IMR-90 (cell line): ENCODE measurements around the gene SOBP. TPM values are rescaled to one million over a fixed set of nuclear protein-coding genes. Genes with fewer than 3 reads are reported as not detected.

Source experiments
- ATAC-seq: fragments of 200-7000 bp; cut with Tn5 transposase; 2 replicates; pipeline ENCODE4 v1.9.1; 2020; ENCODE audit warnings: low read depth, mild to moderate bottlenecking, moderate library complexity
- BruUV-seq: library from RNA; stranded (reverse); fragments of 400-500 nt; replicated peaks from 2 replicates; lab custom pipeline; 2021; lab: Mats Ljungman, UMichigan
- CTCF ChIA-PET: fragments of 300-600 bp; formaldehyde crosslinking; extraction: SDS; loops from one replicate; lab custom pipeline; 2021; ENCODE audit warnings: antibody characterized with exemption; lab: Yijun Ruan, JAX
- POLR2A ChIA-PET: fragments of 300-600 bp; sonication (Branson Sonifier 250); formaldehyde crosslinking; loops from one replicate; lab custom pipeline; 2022; ENCODE audit warnings: antibody characterized with exemption; ENCODE audit not compliant: unreplicated experiment; lab: Charles Lee
- DNase-seq: peaks from one replicate; pipeline ENCODE4 v3.0.0; 2013
- H2AFZ ChIP-seq: replicated peaks from 2 replicates; pipeline ENCODE3; 2013; ENCODE audit warnings: low read length, mild to moderate bottlenecking; ENCODE audit not compliant: poor library complexity
- H2AK5ac ChIP-seq: 2 replicates; pipeline ENCODE4 v1.6.1; 2013; ENCODE audit warnings: low read depth, low read length, inconsistent platforms
- H2AK9ac ChIP-seq: replicated peaks from 2 replicates; pipeline ENCODE3; 2013; ENCODE audit warnings: mild to moderate bottlenecking, low read depth, low read length, moderate library complexity; ENCODE audit not compliant: poor library complexity
- H2BK120ac ChIP-seq: 2 replicates; pipeline ENCODE4 v1.6.1; 2013; ENCODE audit warnings: low read depth, low read length, inconsistent platforms
- H2BK15ac ChIP-seq: 3 replicates; pipeline ENCODE4 v1.6.1; 2013; ENCODE audit warnings: low read depth, low read length, inconsistent platforms
- H2BK20ac ChIP-seq: 2 replicates; pipeline ENCODE4 v1.6.1; 2013; ENCODE audit warnings: low read depth, mild to moderate bottlenecking, inconsistent platforms, low read length, moderate library complexity
- H2BK5ac ChIP-seq: 2 replicates; pipeline ENCODE4 v1.6.1; 2013; ENCODE audit warnings: mild to moderate bottlenecking, low read depth, low read length, inconsistent platforms; ENCODE audit not compliant: poor library complexity, severe bottlenecking
- H3K14ac ChIP-seq: replicated peaks from 2 replicates; pipeline ENCODE4 v1.6.1; 2013; ENCODE audit warnings: low read depth, low read length, inconsistent platforms
- H3K18ac ChIP-seq: 2 replicates; pipeline ENCODE4 v1.6.1; 2013; ENCODE audit warnings: low read depth, low read length, control low read depth
- H3K23ac ChIP-seq: 2 replicates; pipeline ENCODE4 v1.6.1; 2013; ENCODE audit warnings: low read depth, low read length, inconsistent platforms
- H3K27ac ChIP-seq: 2 replicates; pipeline ENCODE4 v1.5.1; 2013; ENCODE audit warnings: mild to moderate bottlenecking, control low read depth, low read length; ENCODE audit not compliant: insufficient read depth
- H3K27me3 ChIP-seq: 2 replicates; pipeline ENCODE4 v1.6.1; 2013; ENCODE audit warnings: low read length; ENCODE audit not compliant: control insufficient read depth, insufficient read depth
- H3K36me3 ChIP-seq: 2 replicates; pipeline ENCODE4 v1.6.1; 2013; ENCODE audit warnings: low read length, mixed read lengths; ENCODE audit not compliant: control insufficient read depth, insufficient read depth
- H3K4ac ChIP-seq: 2 replicates; pipeline ENCODE4 v1.6.1; 2013; ENCODE audit warnings: low read depth, low read length, inconsistent platforms
- H3K4me1 ChIP-seq: 2 replicates; pipeline ENCODE4 v1.6.1; 2013; ENCODE audit warnings: low read length, mixed read lengths; ENCODE audit not compliant: control insufficient read depth, insufficient read depth
- H3K4me2 ChIP-seq: 2 replicates; pipeline ENCODE4 v1.6.1; 2013; ENCODE audit warnings: low read depth, mild to moderate bottlenecking, control low read depth, low read length, moderate library complexity
- H3K4me3 ChIP-seq: 2 replicates; pipeline ENCODE4 v1.5.1; 2013; ENCODE audit warnings: low read depth, mild to moderate bottlenecking, control low read depth, low read length, moderate library complexity; ENCODE audit not compliant: insufficient read depth
- H3K56ac ChIP-seq: 2 replicates; pipeline ENCODE4 v1.6.1; 2013; ENCODE audit warnings: low read length, inconsistent platforms; ENCODE audit not compliant: insufficient read depth; ENCODE audit errors: extremely low read depth
- H3K79me1 ChIP-seq, 2 experiments: 2 replicates each; pipeline ENCODE4 v1.6.1; 2013; ENCODE audit warnings: low read length in 2 of 2, inconsistent platforms in 1 of 2, low read depth in 1 of 2
- H3K9ac ChIP-seq: 2 replicates; pipeline ENCODE4 v1.6.1; 2013; ENCODE audit warnings: low read depth, low read length, control low read depth
- H3K9me1 ChIP-seq: 2 replicates; pipeline ENCODE4 v1.6.1; 2013; ENCODE audit warnings: low read length, inconsistent platforms; ENCODE audit not compliant: insufficient read depth
- H3K9me3 ChIP-seq: 2 replicates; pipeline ENCODE4 v1.6.1; 2013; ENCODE audit warnings: low read length; ENCODE audit not compliant: control insufficient read depth, insufficient read depth
- H4K20me1 ChIP-seq: 2 replicates; pipeline ENCODE4 v1.6.1; 2013; ENCODE audit warnings: low read length, inconsistent platforms; ENCODE audit not compliant: insufficient read depth
- H4K5ac ChIP-seq: 2 replicates; pipeline ENCODE4 v1.6.1; 2013; ENCODE audit warnings: mild to moderate bottlenecking, low read depth, low read length, control low read depth
- H4K8ac ChIP-seq, 2 experiments: 2 replicates each; pipeline ENCODE4 v1.6.1; 2013; ENCODE audit warnings: low read depth in 2 of 2, low read length in 2 of 2, control low read depth in 1 of 2, inconsistent platforms in 1 of 2
- H4K91ac ChIP-seq: 2 replicates; pipeline ENCODE4 v1.6.1; 2013; ENCODE audit warnings: low read depth, low read length, inconsistent platforms; ENCODE audit not compliant: insufficient read depth
- BHLHE40 ChIP-seq: fragments of 150-350 bp; IDR thresholded peaks from 2 replicates; pipeline ENCODE4 v1.6.1; 2016; ENCODE audit warnings: mild to moderate bottlenecking, low read depth, low read length
- CEBPB ChIP-seq: IDR thresholded peaks from 2 replicates; pipeline ENCODE4 v1.6.1; 2012; ENCODE audit warnings: low read depth, low read length, improper control_type of control experiment
- CHD1 ChIP-seq: IDR thresholded peaks from 2 replicates; pipeline ENCODE4 v1.6.1; 2012; ENCODE audit warnings: low read depth, low read length, improper control_type of control experiment
- CTCF ChIP-seq: conservative IDR thresholded peaks from 2 replicates; pipeline ENCODE4 v1.5.1; 2012; ENCODE audit warnings: mild to moderate bottlenecking, low read depth, low read length, improper control_type of control experiment
- FOS ChIP-seq: fragments of 150-350 bp; IDR thresholded peaks from 2 replicates; pipeline ENCODE4 v1.6.1; 2016; ENCODE audit warnings: low read depth, low read length
- MAZ ChIP-seq: IDR thresholded peaks from 2 replicates; pipeline ENCODE4 v1.6.1; 2012; ENCODE audit warnings: low read depth, mild to moderate bottlenecking, low read length, improper control_type of control experiment, moderate library complexity, borderline replicate concordance
- MXI1 ChIP-seq: IDR thresholded peaks from 2 replicates; pipeline ENCODE4 v1.6.1; 2012; ENCODE audit warnings: low read depth, mild to moderate bottlenecking, low read length, moderate library complexity, borderline replicate concordance
- NFE2L2 ChIP-seq: fragments of 150-350 bp; IDR thresholded peaks from 2 replicates; pipeline ENCODE4 v1.6.1; 2016; ENCODE audit warnings: low read depth, mild to moderate bottlenecking, low read length
- POLR2A ChIP-seq: IDR thresholded peaks from 2 replicates; pipeline ENCODE4 v1.6.1; 2012; ENCODE audit warnings: mild to moderate bottlenecking, low read depth, low read length
- RAD21 ChIP-seq: IDR thresholded peaks from 2 replicates; pipeline ENCODE4 v1.6.1; 2012; ENCODE audit warnings: low read length, improper control_type of control experiment
- RCOR1 ChIP-seq: IDR thresholded peaks from 2 replicates; pipeline ENCODE4 v1.6.1; 2012; ENCODE audit warnings: mild to moderate bottlenecking, low read length, improper control_type of control experiment; ENCODE audit not compliant: insufficient replicate concordance
- RFX5 ChIP-seq: IDR thresholded peaks from 2 replicates; pipeline ENCODE4 v1.8.0; 2012; ENCODE audit warnings: low read depth, mild to moderate bottlenecking, low read length, moderate library complexity
- SMC3 ChIP-seq: fragments of 150-350 bp; IDR thresholded peaks from 2 replicates; pipeline ENCODE4 v1.6.1; 2016; ENCODE audit warnings: low read depth, mild to moderate bottlenecking, antibody characterized with exemption, low read length, moderate library complexity
- USF2 ChIP-seq: fragments of 150-350 bp; IDR thresholded peaks from 2 replicates; pipeline ENCODE4 v1.6.1; 2017; ENCODE audit warnings: mild to moderate bottlenecking, antibody characterized with exemption, low read length, low read depth
- WGBS, 2 experiments: methylation state at CpG; one replicate each; pipeline versions ENCODE4 v1.1.5 to v1.1.7; 2013; ENCODE audit warnings: missing lambda C conversion rate in 2 of 2; ENCODE audit not compliant: insufficient read length in 1 of 2; ENCODE audit errors: extremely low coverage in 2 of 2; 5-methylcytosine and 5-hydroxymethylcytosine counted together
- dilution Hi-C: fragments of 300-500 bp; cut with HindIII; formaldehyde crosslinking; loops from one replicate; pipeline ENCODE4 v1.14.3; 2018; ENCODE audit warnings: low sequenced_read_pairs; ENCODE audit not compliant: unreplicated experiment
- in situ Hi-C: fragments of 300-500 bp; cut with MboI; formaldehyde crosslinking; loops from 3 replicates; pipeline ENCODE4 v1.14.3; 2019; ENCODE audit warnings: low sequenced_read_pairs, inconsistent platforms, mixed read lengths
- intact Hi-C: fragments of 100-400 bp; cut with micrococcal nuclease; formaldehyde crosslinking; loops from 2 replicates; pipeline ENCODE4 v1.10.0; 2022
- polyA plus RNA-seq, 3 experiments: library from polyadenylated mRNA; depleted of rRNA; stranded (reverse); fragments of >200 nt; gene quantifications; 2 replicates each; pipeline ENCODE4 v1.2.3, GENCODE V29; 2012; ENCODE audit warnings: low replicate concordance in 1 of 3
- total RNA-seq: library from RNA; depleted of rRNA; stranded (reverse); fragments of >200 nt; gene quantifications from 2 replicates; pipeline ENCODE4 v1.2.3, GENCODE V29; 2012

SOBP gene
- total and polyA plus RNA-seq, 2 of the 4 experiments (the other 2 are of a cell fraction), result 0.60 to 0.72 TPM

- Histone ChIP-seq H3K14ac (no peak overlapping the region), H3K4me3 (no peak overlapping the region), H2BK5ac (no peak overlapping the region), H4K91ac (no peak overlapping the region), H3K4me2 (no peak overlapping the region), H3K23ac (no peak overlapping the region), H3K9me1 (0 out of 2 replicates have a peak, but pooled peaks cover 2% of the 10 kb centered on the region), H4K20me1 (no peaks in the 10 kb centered on the region), H3K4me1 (no peaks in the 10 kb centered on the region), H3K27ac (no peak overlapping the region), H3K9me3 (no peaks in the 10 kb centered on the region), H2AK5ac (no peak overlapping the region), H2BK20ac (no peak overlapping the region), H4K8ac (no peak overlapping the region), H3K9ac (no peak overlapping the region), H2BK120ac (no peak overlapping the region), H2AK9ac (no peak overlapping the region), H3K27me3 (no peaks in the 10 kb centered on the region), H2AFZ (no peak overlapping the region), H3K18ac (no peak overlapping the region), H3K79me1 (no peaks in the 10 kb centered on the region), H3K56ac (no peak overlapping the region), H3K4ac (no peak overlapping the region), H2BK15ac (no peak overlapping the region), H3K36me3 (no peaks in the 10 kb centered on the region), H4K5ac (no peak overlapping the region)
- ChIA-PET CTCF (no interaction called here), POLR2A (no interaction called here)
- intact Hi-C loops, result no loop called here
- DNase-seq (no peak), ATAC-seq (no peak)
- dilution Hi-C loops, result no loop called here
- no CpG with 5 or more reads among the region's 3 CpGs for WGBS, 2 experiments
- BruUV-seq, result no TSS peak
- in situ Hi-C loops, result no loop called here
- no peak for TF ChIP-seq CHD1
- no peak for TF ChIP-seq CTCF
- no peak for TF ChIP-seq RCOR1
- no peak for TF ChIP-seq SMC3
- TF ChIP-seq NFE2L2, result no peak
- TF ChIP-seq USF2, result no peak
- no peak for TF ChIP-seq CEBPB
- no peak for TF ChIP-seq MXI1
- TF ChIP-seq RAD21, result no peak
- no peak for TF ChIP-seq RFX5
- TF ChIP-seq BHLHE40, result no peak
- no peak for TF ChIP-seq FOS
- no peak for TF ChIP-seq POLR2A
- no peak for TF ChIP-seq MAZ
Measured at GRCh38 chr6:107682721-107683120, 192.8 kb downstream of the SOBP start.
